ENCODE data around the gene TMBIM1.
A peak's percentile ranks its signal among the peaks of the same experiment; 100 is the strongest.

The TMBIM1 gene

GRCh38 chr2:218271865-218272530, 20.3 kb downstream of the TMBIM1 start:
- H3K27me3 ChIP-seq (ENCODE audit: control insufficient read depth, insufficient read depth, low read length, poor library complexity, severe bottlenecking): no peaks in the 10 kb centered on the region
- WGBS, 2 experiments: 90 to 92% methylated on average over 5 of the region's 5 CpGs
- no peak overlapping the region for H3K27ac ChIP-seq (ENCODE audit: insufficient read depth, low read depth, low read length, poor library complexity, severe bottlenecking)
- H3K9me3 ChIP-seq (ENCODE audit: control insufficient read depth, low read length): no peaks in the 10 kb centered on the region
- H3K4me3 ChIP-seq (ENCODE audit: insufficient read depth, low read depth, low read length): no peak overlapping the region
- H3K36me3 ChIP-seq (ENCODE audit: control insufficient read depth, insufficient read depth, low read length): peaks cover 22% of the 10 kb centered on the region
- peaks cover 4% of the 10 kb centered on the region for H3K4me1 ChIP-seq (ENCODE audit: control insufficient read depth, insufficient read depth, low read length)

- peaks cover 25% of the 10 kb centered on the region for H3K36me3 ChIP-seq (ENCODE audit: control insufficient read depth, insufficient read depth, low read length)
- no peaks in the 10 kb centered on the region for H3K27me3 ChIP-seq (ENCODE audit: control insufficient read depth, insufficient read depth, low read length, poor library complexity, severe bottlenecking)
- WGBS, 2 experiments: 79 to 81% methylated on average over 4 of the region's 4 CpGs
- H3K4me3 ChIP-seq (ENCODE audit: insufficient read depth, low read depth, low read length): peak overlapping the region; percentile 88
- peaks cover 4% of the 10 kb centered on the region for H3K4me1 ChIP-seq (ENCODE audit: control insufficient read depth, insufficient read depth, low read length)
- H3K27ac ChIP-seq (ENCODE audit: insufficient read depth, low read depth, low read length, poor library complexity, severe bottlenecking): no peak overlapping the region
- no peaks in the 10 kb centered on the region for H3K9me3 ChIP-seq (ENCODE audit: control insufficient read depth, low read length)
These were observed 20.9 kb downstream of the TMBIM1 start for GRCh38 chr2:218271487-218271797.

- Histone ChIP-seq H3K27me3 (ENCODE audit: control insufficient read depth, insufficient read depth, low read length, poor library complexity, severe bottlenecking) (no peaks in the 10 kb centered on the region), H3K27ac (ENCODE audit: insufficient read depth, low read depth, low read length, poor library complexity, severe bottlenecking) (no peak overlapping the region), H3K9me3 (ENCODE audit: control insufficient read depth, low read length) (no peaks in the 10 kb centered on the region), H3K4me1 (ENCODE audit: control insufficient read depth, insufficient read depth, low read length) (peaks cover 4% of the 10 kb centered on the region), H3K36me3 (ENCODE audit: control insufficient read depth, insufficient read depth, low read length) (peaks cover 31% of the 10 kb centered on the region), H3K4me3 (ENCODE audit: insufficient read depth, low read depth, low read length) (peak overlapping the region; percentile 88)
- WGBS, 2 experiments: 7 to 8% methylated on average over 23 of the region's 23 CpGs
These were observed 21.4 kb downstream of the TMBIM1 start for GRCh38 chr2:218270721-218271486.

- Histone ChIP-seq H3K27me3 (ENCODE audit: control insufficient read depth, insufficient read depth, low read length, poor library complexity, severe bottlenecking) (no peaks in the 10 kb centered on the region), H3K36me3 (ENCODE audit: control insufficient read depth, insufficient read depth, low read length) (peaks cover 33% of the 10 kb centered on the region), H3K4me1 (ENCODE audit: control insufficient read depth, insufficient read depth, low read length) (peaks cover 4% of the 10 kb centered on the region), H3K9me3 (ENCODE audit: control insufficient read depth, low read length) (no peaks in the 10 kb centered on the region), H3K27ac (ENCODE audit: insufficient read depth, low read depth, low read length, poor library complexity, severe bottlenecking) (peak within 1 kb of the TSS; percentile 42), H3K4me3 (ENCODE audit: insufficient read depth, low read depth, low read length) (peak within 1 kb of the TSS; percentile 88)
- 0% methylated on average over 64 of the region's 64 CpGs for WGBS, 2 experiments
These were observed 22.2 kb downstream of the TMBIM1 start, which contains the start of the genes AAMP and PNKD for GRCh38 chr2:218269900-218270720. AAMP (minus strand) TSS chr2:218270137; CDS start chr2:218270086, 51 bp downstream. PNKD (plus strand) TSS chr2:218270519; CDS start chr2:218270536, 17 bp downstream.

- WGBS, 2 experiments: 96 to 97% methylated on average over 6 of the region's 6 CpGs
- Histone ChIP-seq H3K36me3 (ENCODE audit: control insufficient read depth, insufficient read depth, low read length) (peaks cover 27% of the 10 kb centered on the region), H3K4me3 (ENCODE audit: insufficient read depth, low read depth, low read length) (no peak overlapping the region), H3K27ac (ENCODE audit: insufficient read depth, low read depth, low read length, poor library complexity, severe bottlenecking) (no peak overlapping the region), H3K4me1 (ENCODE audit: control insufficient read depth, insufficient read depth, low read length) (peaks cover 4% of the 10 kb centered on the region), H3K9me3 (ENCODE audit: control insufficient read depth, low read length) (no peaks in the 10 kb centered on the region), H3K27me3 (ENCODE audit: control insufficient read depth, insufficient read depth, low read length, poor library complexity, severe bottlenecking) (no peaks in the 10 kb centered on the region)
These were observed 25.0 kb downstream of the TMBIM1 start for GRCh38 chr2:218267259-218267658.

- H3K9me3 ChIP-seq (ENCODE audit: control insufficient read depth, low read length): no peaks in the 10 kb centered on the region
- peaks cover 10% of the 10 kb centered on the region for H3K4me1 ChIP-seq (ENCODE audit: control insufficient read depth, insufficient read depth, low read length)
- no peaks in the 10 kb centered on the region for H3K27me3 ChIP-seq (ENCODE audit: control insufficient read depth, insufficient read depth, low read length, poor library complexity, severe bottlenecking)
- peaks cover 27% of the 10 kb centered on the region for H3K36me3 ChIP-seq (ENCODE audit: control insufficient read depth, insufficient read depth, low read length)
- H3K27ac ChIP-seq (ENCODE audit: insufficient read depth, low read depth, low read length, poor library complexity, severe bottlenecking): no peak overlapping the region
- H3K4me3 ChIP-seq (ENCODE audit: insufficient read depth, low read depth, low read length): no peak overlapping the region
- 95% methylated on average over 15 of the region's 15 CpGs for WGBS, 2 experiments
These were observed 25.9 kb downstream of the TMBIM1 start for GRCh38 chr2:218266316-218266979.

GRCh38 chr2:218265626-218266025, 26.7 kb downstream of the TMBIM1 start:
- Histone ChIP-seq H3K4me3 (ENCODE audit: insufficient read depth, low read depth, low read length) (no peak overlapping the region), H3K27me3 (ENCODE audit: control insufficient read depth, insufficient read depth, low read length, poor library complexity, severe bottlenecking) (no peaks in the 10 kb centered on the region), H3K27ac (ENCODE audit: insufficient read depth, low read depth, low read length, poor library complexity, severe bottlenecking) (no peak overlapping the region), H3K4me1 (ENCODE audit: control insufficient read depth, insufficient read depth, low read length) (peaks cover 17% of the 10 kb centered on the region), H3K36me3 (ENCODE audit: control insufficient read depth, insufficient read depth, low read length) (peaks cover 27% of the 10 kb centered on the region), H3K9me3 (ENCODE audit: control insufficient read depth, low read length) (no peaks in the 10 kb centered on the region)
- WGBS, 2 experiments: 94 to 95% methylated on average over 8 of the region's 8 CpGs

GRCh38 chr2:218264773-218265561, 27.3 kb downstream of the TMBIM1 start:
- Histone ChIP-seq H3K36me3 (ENCODE audit: control insufficient read depth, insufficient read depth, low read length) (peaks cover 27% of the 10 kb centered on the region), H3K4me1 (ENCODE audit: control insufficient read depth, insufficient read depth, low read length) (peaks cover 17% of the 10 kb centered on the region), H3K9me3 (ENCODE audit: control insufficient read depth, low read length) (no peaks in the 10 kb centered on the region), H3K27ac (ENCODE audit: insufficient read depth, low read depth, low read length, poor library complexity, severe bottlenecking) (no peak overlapping the region), H3K27me3 (ENCODE audit: control insufficient read depth, insufficient read depth, low read length, poor library complexity, severe bottlenecking) (no peaks in the 10 kb centered on the region), H3K4me3 (ENCODE audit: insufficient read depth, low read depth, low read length) (no peak overlapping the region)
- 94 to 96% methylated on average over 22 of the region's 22 CpGs for WGBS, 2 experiments

GRCh38 chr2:218263817-218264641, 28.3 kb downstream of the TMBIM1 start:
- H3K4me3 ChIP-seq (ENCODE audit: insufficient read depth, low read depth, low read length): no peak overlapping the region
- peaks cover 14% of the 10 kb centered on the region for H3K4me1 ChIP-seq (ENCODE audit: control insufficient read depth, insufficient read depth, low read length)
- no peaks in the 10 kb centered on the region for H3K9me3 ChIP-seq (ENCODE audit: control insufficient read depth, low read length)
- peaks cover 27% of the 10 kb centered on the region for H3K36me3 ChIP-seq (ENCODE audit: control insufficient read depth, insufficient read depth, low read length)
- H3K27me3 ChIP-seq (ENCODE audit: control insufficient read depth, insufficient read depth, low read length, poor library complexity, severe bottlenecking): no peaks in the 10 kb centered on the region
- no peak overlapping the region for H3K27ac ChIP-seq (ENCODE audit: insufficient read depth, low read depth, low read length, poor library complexity, severe bottlenecking)
- 90 to 92% methylated on average over 17 of the region's 17 CpGs for WGBS, 2 experiments
